GM04503 (cell line): ENCODE data around the gene DNAL4.

Experiments
- DNase-seq: peaks from one replicate; pipeline ENCODE4 v3.0.0-alpha.2; 2012; ENCODE audit warnings: low read depth

DNAL4 gene

GRCh38 chr22:38793721-38794466, at the start of gene DNAL4:
TSS of gene DNAL4 (minus strand) at chr22:38794143. CDS start at chr22:38782731, 11,412 bp downstream.
- peak; percentile 94 for DNase-seq

- DNase-seq, result no peak
These were observed 49.3 kb upstream of the DNAL4 start for GRCh38 chr22:38843201-38843656.

- no peak for DNase-seq
These were observed 48.7 kb upstream of the DNAL4 start for GRCh38 chr22:38842512-38843200.

GRCh38 chr22:38841635-38842034, 47.7 kb upstream of the DNAL4 start:
- no peak for DNase-seq

- DNase-seq, result no peak
These were observed 47.3 kb upstream of the DNAL4 start for GRCh38 chr22:38841211-38841610.

- DNase-seq, result no peak
These were observed 46.2 kb upstream of the DNAL4 start for GRCh38 chr22:38840129-38840528.

GRCh38 chr22:38839686-38840085, 45.7 kb upstream of the DNAL4 start:
- no peak for DNase-seq

GRCh38 chr22:38837414-38837928, 43.5 kb upstream of the DNAL4 start:
- DNase-seq, result no peak

- DNase-seq, result no peak
These were observed 42.0 kb upstream of the DNAL4 start for GRCh38 chr22:38835888-38836301.

GRCh38 chr22:38834991-38835390, 41.0 kb upstream of the DNAL4 start:
- no peak for DNase-seq

GRCh38 chr22:38834215-38834953, 40.4 kb upstream of the DNAL4 start:
- no peak for DNase-seq

GRCh38 chr22:38833061-38833460, 39.1 kb upstream of the DNAL4 start:
- no peak for DNase-seq

GRCh38 chr22:38832005-38832978, 38.3 kb upstream of the DNAL4 start:
- DNase-seq, result no peak

GRCh38 chr22:38831166-38831945, 37.4 kb upstream of the DNAL4 start:
- DNase-seq, result no peak

- DNase-seq, result no peak
These were observed 36.8 kb upstream of the DNAL4 start for GRCh38 chr22:38830845-38831108.

- DNase-seq, result no peak
These were observed 36.3 kb upstream of the DNAL4 start for GRCh38 chr22:38830026-38830844.

GRCh38 chr22:38829485-38829884, 35.5 kb upstream of the DNAL4 start:
- no peak for DNase-seq

GRCh38 chr22:38828616-38829205, 34.8 kb upstream of the DNAL4 start:
- no peak for DNase-seq

- no peak for DNase-seq
These were observed 34.2 kb upstream of the DNAL4 start for GRCh38 chr22:38828191-38828590.

GRCh38 chr22:38827510-38827909, 33.6 kb upstream of the DNAL4 start:
- no peak for DNase-seq
